ENCODE results near the gene SPATA16.

SPATA16 gene

GRCh38 chr3:172840913-172841312 lies 300.1 kb downstream of the SPATA16 start:
- no peak for DNase-seq (ENCODE audit: low read depth in 1 of 2, low spot score in 1 of 2)

- no peak for DNase-seq (ENCODE audit: low read depth in 1 of 2, low spot score in 1 of 2)
These were observed 300.6 kb downstream of the SPATA16 start for GRCh38 chr3:172840463-172840862.

GRCh38 chr3:172839679-172840078 lies 301.4 kb downstream of the SPATA16 start:
- DNase-seq (ENCODE audit: low read depth in 1 of 2, low spot score in 1 of 2) = no peak

All from activated T-helper 1 cell treated with anti-CD3 and anti-CD28 coated beads, Interleukin-2, amount 50 U/mL, for 16 hours (primary cell).